Neural crest cell (in vitro differentiated cells): ENCODE data around the gene C1QTNF1. TPM values are rescaled to one million over a fixed set of nuclear protein-coding genes. Genes with fewer than 3 reads are reported as not detected.
A peak's percentile ranks its signal among the peaks of the same experiment; 100 is the strongest.

ENCODE experiments used
- DNase-seq: peaks from one replicate; pipeline ENCODE4 v3.0.0; 2021; ENCODE audit warnings: low read depth, mixed read lengths, low spot score
- H3K27ac Mint-ChIP-seq: one replicate; pipeline ENCODE4 v1.8.0; 2021; ENCODE audit warnings: mild to moderate bottlenecking, mixed read lengths; ENCODE audit not compliant: unreplicated experiment
- H3K27me3 Mint-ChIP-seq: 2 replicates; pipeline ENCODE4 v1.8.0; 2021; ENCODE audit warnings: low read depth, mild to moderate bottlenecking, mixed read lengths
- H3K36me3 Mint-ChIP-seq: 2 replicates; pipeline ENCODE4 v1.8.0; 2021; ENCODE audit warnings: low read depth, mild to moderate bottlenecking, mixed read lengths
- H3K4me1 Mint-ChIP-seq: 2 replicates; pipeline ENCODE4 v1.8.0; 2021; ENCODE audit warnings: mixed read lengths
- H3K4me3 Mint-ChIP-seq: one replicate; pipeline ENCODE4 v1.8.0; 2021; ENCODE audit warnings: mild to moderate bottlenecking, mixed read lengths
- H3K9me3 Mint-ChIP-seq: 2 replicates; pipeline ENCODE4 v1.8.0; 2021; ENCODE audit warnings: mixed read lengths
- total RNA-seq: library from RNA; stranded (reverse); gene quantifications from 2 replicates; pipeline ENCODE4 v1.2.1, GENCODE V29; 2021
- TF ChIP-seq, protein P1 (sequence below): fragments of 200-600 bp; sonication (generic); conservative IDR thresholded peaks from 2 replicates; pipeline ENCODE4 v1.5.0; 2021; ENCODE audit warnings: antibody characterized with exemption, mild to moderate bottlenecking

C1QTNF1 gene
- total RNA-seq, 1 donor from 2014 or later: 0.89 TPM

DNA sequence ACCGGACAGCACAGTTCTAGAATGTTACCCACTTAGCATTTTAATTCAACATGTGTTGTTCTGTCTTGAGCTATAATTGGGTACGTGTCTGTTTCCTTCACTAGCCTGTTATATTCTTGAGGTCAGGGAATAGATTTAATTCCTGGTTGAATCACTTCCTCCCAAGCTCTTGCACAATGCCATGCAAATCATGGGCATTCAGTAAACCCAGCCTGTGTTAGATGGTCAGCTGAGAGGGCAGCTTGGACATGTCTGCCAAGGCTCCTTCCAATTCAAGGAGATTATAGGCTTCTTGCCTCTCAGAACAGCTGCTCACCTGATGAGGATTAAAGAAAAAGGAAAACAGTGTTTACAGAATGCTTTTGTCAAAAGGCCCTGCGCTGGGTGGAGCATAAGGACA lies 12.6 kb downstream of the C1QTNF1 start:
- Mint-ChIP-seq H3K36me3 (no peaks in the 10 kb centered on the region), H3K27me3 (peaks cover 4% of the 10 kb centered on the region), H3K4me3 (no peak overlapping the region), H3K27ac (no peak overlapping the region), H3K9me3 (no peaks in the 10 kb centered on the region), H3K4me1 (peaks cover 10% of the 10 kb centered on the region)
- DNase-seq: no peak
- TF ChIP-seq, protein P1, sequence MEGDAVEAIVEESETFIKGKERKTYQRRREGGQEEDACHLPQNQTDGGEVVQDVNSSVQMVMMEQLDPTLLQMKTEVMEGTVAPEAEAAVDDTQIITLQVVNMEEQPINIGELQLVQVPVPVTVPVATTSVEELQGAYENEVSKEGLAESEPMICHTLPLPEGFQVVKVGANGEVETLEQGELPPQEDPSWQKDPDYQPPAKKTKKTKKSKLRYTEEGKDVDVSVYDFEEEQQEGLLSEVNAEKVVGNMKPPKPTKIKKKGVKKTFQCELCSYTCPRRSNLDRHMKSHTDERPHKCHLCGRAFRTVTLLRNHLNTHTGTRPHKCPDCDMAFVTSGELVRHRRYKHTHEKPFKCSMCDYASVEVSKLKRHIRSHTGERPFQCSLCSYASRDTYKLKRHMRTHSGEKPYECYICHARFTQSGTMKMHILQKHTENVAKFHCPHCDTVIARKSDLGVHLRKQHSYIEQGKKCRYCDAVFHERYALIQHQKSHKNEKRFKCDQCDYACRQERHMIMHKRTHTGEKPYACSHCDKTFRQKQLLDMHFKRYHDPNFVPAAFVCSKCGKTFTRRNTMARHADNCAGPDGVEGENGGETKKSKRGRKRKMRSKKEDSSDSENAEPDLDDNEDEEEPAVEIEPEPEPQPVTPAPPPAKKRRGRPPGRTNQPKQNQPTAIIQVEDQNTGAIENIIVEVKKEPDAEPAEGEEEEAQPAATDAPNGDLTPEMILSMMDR: no peak

DNA sequence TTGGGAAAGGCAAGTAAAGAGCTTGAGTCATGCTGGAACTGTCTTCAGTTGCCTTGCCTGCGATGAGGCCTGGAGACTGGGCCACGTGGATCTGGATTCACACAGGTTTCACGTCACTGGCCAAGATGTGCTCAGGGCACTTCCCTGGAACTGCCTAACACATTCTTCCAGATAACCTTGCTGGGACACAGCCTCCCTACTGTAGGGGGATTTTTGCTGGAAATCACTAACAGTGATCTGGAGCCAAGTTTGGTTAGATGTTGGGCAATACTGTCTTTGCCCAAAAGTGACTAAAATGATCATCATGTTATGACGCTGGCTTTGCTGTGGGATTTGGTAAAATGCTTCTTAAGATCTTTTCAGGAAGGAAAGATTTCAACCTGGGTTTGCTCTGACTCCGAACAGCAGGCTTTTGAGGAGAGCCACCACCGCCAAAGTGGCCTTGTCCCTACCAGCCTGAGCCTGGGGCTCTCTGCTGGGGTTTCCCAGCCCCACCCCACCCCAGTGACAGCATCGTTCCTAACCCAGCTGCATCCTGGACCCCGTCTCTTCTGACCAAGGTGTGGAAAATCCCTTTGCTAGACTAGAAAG lies 14.7 kb downstream of the C1QTNF1 start:
- peaks cover 7% of the 10 kb centered on the region for H3K27me3 Mint-ChIP-seq
- TF ChIP-seq, protein P1: no peak

DNA sequence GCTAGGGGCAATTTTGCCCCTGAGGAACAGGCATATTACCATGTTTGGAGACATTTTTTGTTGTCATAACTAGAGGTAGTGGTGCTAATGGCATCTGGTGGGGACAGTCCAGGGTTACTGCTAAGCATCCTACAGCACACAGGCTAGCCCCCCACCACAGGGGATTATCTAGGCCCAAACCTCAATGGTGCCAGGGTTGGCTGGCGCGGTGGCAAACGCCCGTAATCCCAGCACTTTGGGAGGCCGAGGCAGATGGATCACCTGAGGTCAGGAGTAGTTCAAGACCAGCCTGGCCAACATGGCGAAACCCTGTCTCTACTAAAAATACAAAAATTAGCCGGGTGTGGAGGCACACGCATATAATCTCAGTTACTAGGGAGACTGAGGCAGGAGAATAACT lies 15.2 kb downstream of the C1QTNF1 start:
- no peak overlapping the region for H3K27ac Mint-ChIP-seq
- H3K9me3 Mint-ChIP-seq: peaks cover 4% of the 10 kb centered on the region
- peaks cover 8% of the 10 kb centered on the region for H3K27me3 Mint-ChIP-seq
- TF ChIP-seq, protein P1: no peak
- H3K36me3 Mint-ChIP-seq: no peaks in the 10 kb centered on the region
- DNase-seq: no peak
- H3K4me3 Mint-ChIP-seq: no peak overlapping the region
- H3K4me1 Mint-ChIP-seq: peaks cover 4% of the 10 kb centered on the region

More for the DNA sequence above, 14.7 kb downstream of the C1QTNF1 start:
- H3K4me3 Mint-ChIP-seq: no peak overlapping the region
- H3K36me3 Mint-ChIP-seq: no peaks in the 10 kb centered on the region
- DNase-seq: no peak
- H3K27ac Mint-ChIP-seq: peak overlapping the region; percentile 27
- H3K9me3 Mint-ChIP-seq: peaks cover 4% of the 10 kb centered on the region
- peaks cover 7% of the 10 kb centered on the region for H3K4me1 Mint-ChIP-seq

DNA sequence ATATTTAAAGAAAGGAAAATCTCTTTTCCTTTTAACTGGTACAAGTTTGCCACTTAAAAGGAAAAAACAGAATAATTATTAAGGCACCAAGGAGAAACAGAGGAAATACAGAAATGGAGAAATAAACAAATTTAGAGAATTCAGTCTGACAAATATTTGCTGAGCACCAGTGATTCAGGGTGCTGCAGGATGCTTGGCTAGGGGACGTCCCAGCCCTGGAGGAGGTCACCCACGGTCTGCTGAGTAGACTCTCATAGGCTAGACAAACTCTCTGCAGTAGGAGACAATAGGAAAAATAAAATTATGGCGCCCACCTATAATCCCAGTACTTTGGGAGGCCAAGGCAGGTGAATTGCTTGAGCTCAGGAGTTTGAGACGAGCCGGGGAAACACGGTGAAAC lies 15.9 kb downstream of the C1QTNF1 start:
- H3K4me1 Mint-ChIP-seq: no peaks in the 10 kb centered on the region
- peaks cover 13% of the 10 kb centered on the region for H3K27me3 Mint-ChIP-seq
- TF ChIP-seq, protein P1: no peak
- no peak overlapping the region for H3K27ac Mint-ChIP-seq
- H3K36me3 Mint-ChIP-seq: no peaks in the 10 kb centered on the region
- DNase-seq: no peak
- H3K9me3 Mint-ChIP-seq: peaks cover 4% of the 10 kb centered on the region
- no peak overlapping the region for H3K4me3 Mint-ChIP-seq

DNA sequence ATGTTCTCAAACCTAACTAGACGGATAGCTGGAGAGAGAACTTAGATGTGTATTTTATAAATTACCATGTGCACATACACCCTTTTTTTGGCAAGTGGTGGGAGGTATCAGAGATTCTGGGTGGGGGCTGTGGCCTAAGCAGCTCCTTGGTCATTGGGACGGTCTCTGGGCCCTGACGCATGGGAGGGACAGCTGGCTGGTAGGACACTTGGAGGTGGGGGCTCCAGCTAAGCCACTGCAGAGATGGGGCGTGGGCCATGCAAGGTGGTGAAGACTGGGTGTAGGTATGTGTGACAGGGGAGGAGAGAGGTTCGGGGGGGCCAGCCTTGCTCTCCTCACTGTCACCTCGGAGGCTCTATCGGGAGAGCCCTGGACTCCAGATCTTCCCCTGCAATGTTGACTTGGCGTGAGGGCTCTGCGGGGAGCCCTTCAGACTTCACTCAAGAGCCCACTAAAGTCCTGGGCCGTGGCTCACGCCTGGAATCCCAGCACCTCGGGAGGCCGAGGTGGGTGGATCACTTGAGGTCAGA lies 17.1 kb downstream of the C1QTNF1 start:
- no peak overlapping the region for H3K4me3 Mint-ChIP-seq
- no peak for DNase-seq
- no peak overlapping the region for H3K27ac Mint-ChIP-seq
- H3K9me3 Mint-ChIP-seq: peaks cover 4% of the 10 kb centered on the region
- peaks cover 22% of the 10 kb centered on the region for H3K27me3 Mint-ChIP-seq
- TF ChIP-seq, protein P1: no peak
- no peaks in the 10 kb centered on the region for H3K36me3 Mint-ChIP-seq
- H3K4me1 Mint-ChIP-seq: peaks cover 4% of the 10 kb centered on the region
